ENCODE measurements around the gene LCE1E. TPM values are rescaled to one million over a fixed set of nuclear protein-coding genes. Genes with fewer than 3 reads are reported as not detected.

Gene LCE1E
- total and polyA plus RNA-seq, 10 of the 15 experiments (the other 5 are each of a cell fraction or from before 2014, with no cell fraction given) = 0.33 to 8.2 (median 1.3) TPM; not detected in 1

- H3K79me2 ChIP-seq (ENCODE audit: control insufficient read depth, insufficient read depth, low read length) = no peaks in the 10 kb centered on the region
- ATAC-seq (no peak), FAIRE-seq (no peak), DNase-seq (ENCODE audit: low read depth, low spot score) (no peak)
- BruUV-seq (replicated peaks) = no TSS peak
- in situ Hi-C loops (cut with MboI) (no loop called here), intact Hi-C loops (cut with micrococcal nuclease; ENCODE audit: unreplicated experiment) (no loop called here)
- H3K36me3 ChIP-seq (ENCODE audit: control insufficient read depth in 2 of 2, insufficient read depth in 2 of 2, low read length in 1 of 2) = no peaks in the 10 kb centered on the region
- TF ChIP-seq CTCF (IDR thresholded peaks at IDR 0.05 in 2 of 3, conservative IDR thresholded peaks at IDR 0.05 in 1 of 3; ENCODE audit: control insufficient read depth in 2 of 3, extremely low read depth in 1 of 3, insufficient read depth in 1 of 3, low read depth in 3 of 3, low read length in 3 of 3) (no peak), ATF3 (IDR thresholded peaks at IDR 0.05; ENCODE audit: borderline replicate concordance, extremely low read depth, low read depth, low read length) (no peak), TARDBP (IDR thresholded peaks at IDR 0.05; ENCODE audit: borderline replicate concordance) (no peak), BHLHE40 (IDR thresholded peaks at IDR 0.05; ENCODE audit: borderline replicate concordance in 1 of 2, low read depth in 2 of 2, low read length in 1 of 2) (no peak), SKIL (IDR thresholded peaks at IDR 0.05; ENCODE audit: low read depth, poor library complexity, severe bottlenecking) (no peak), PBX3 (IDR thresholded peaks at IDR 0.05; ENCODE audit: insufficient replicate concordance, low read depth, low read length) (no peak), SIX5 (IDR thresholded peaks at IDR 0.05; ENCODE audit: low read depth, low read length, severe bottlenecking) (no peak)
- H3K4me1 ChIP-seq (ENCODE audit: control insufficient read depth, insufficient read depth, low read length) = no peaks in the 10 kb centered on the region
- no peak overlapping the region for H3K4me3 ChIP-seq
- RAD21 ChIA-PET (ENCODE audit: unreplicated experiment) = no interaction called here
- peaks cover 0 to 8% of the 10 kb centered on the region in 2 experiments for H3K27me3 ChIP-seq (replicated peaks in 1 of 2; ENCODE audit: control insufficient read depth in 2 of 2, insufficient read depth in 2 of 2, low read length in 1 of 2)
- SMC1A ChIA-PET (ENCODE audit: uncharacterized antibody, unreplicated experiment) = no interaction called here
- H3K4me2 ChIP-seq (ENCODE audit: control insufficient read depth, insufficient read depth) = no peak overlapping the region
- no peak overlapping the region for H3K9ac ChIP-seq (ENCODE audit: control insufficient read depth, insufficient read depth, low read length)
- 0% methylated on average over 2 of the region's 2 CpGs for WGBS (ENCODE audit: insufficient coverage, insufficient replicate concordance, low lambda C conversion rate, missing lambda C conversion rate)
- CTCF ChIA-PET = no interaction called here
- POLR2A ChIA-PET = no interaction called here
- no peaks in the 10 kb centered on the region for H4K20me1 ChIP-seq (ENCODE audit: control insufficient read depth, insufficient read depth)
- H3K27ac ChIP-seq (ENCODE audit: control insufficient read depth, insufficient read depth) = no peak overlapping the region
- H3K9me3 ChIP-seq (replicated peaks; ENCODE audit: control insufficient read depth, insufficient read depth, low read length) = no peaks in the 10 kb centered on the region; the same call in 2 of the 3 replicates
- H2AFZ ChIP-seq (ENCODE audit: control insufficient read depth, low read depth, low read length) = no peak overlapping the region
These were observed 3.0 kb upstream of the LCE1E start for GRCh38 chr1:152783095-152783494.
